ENCODE results near the gene LGMN.
A peak's percentile ranks its signal among the peaks of the same experiment; 100 is the strongest.

GRCh38 chr14:92724516-92725340, 23.7 kb downstream of the LGMN start:
- TF ChIP-seq, protein P1, sequence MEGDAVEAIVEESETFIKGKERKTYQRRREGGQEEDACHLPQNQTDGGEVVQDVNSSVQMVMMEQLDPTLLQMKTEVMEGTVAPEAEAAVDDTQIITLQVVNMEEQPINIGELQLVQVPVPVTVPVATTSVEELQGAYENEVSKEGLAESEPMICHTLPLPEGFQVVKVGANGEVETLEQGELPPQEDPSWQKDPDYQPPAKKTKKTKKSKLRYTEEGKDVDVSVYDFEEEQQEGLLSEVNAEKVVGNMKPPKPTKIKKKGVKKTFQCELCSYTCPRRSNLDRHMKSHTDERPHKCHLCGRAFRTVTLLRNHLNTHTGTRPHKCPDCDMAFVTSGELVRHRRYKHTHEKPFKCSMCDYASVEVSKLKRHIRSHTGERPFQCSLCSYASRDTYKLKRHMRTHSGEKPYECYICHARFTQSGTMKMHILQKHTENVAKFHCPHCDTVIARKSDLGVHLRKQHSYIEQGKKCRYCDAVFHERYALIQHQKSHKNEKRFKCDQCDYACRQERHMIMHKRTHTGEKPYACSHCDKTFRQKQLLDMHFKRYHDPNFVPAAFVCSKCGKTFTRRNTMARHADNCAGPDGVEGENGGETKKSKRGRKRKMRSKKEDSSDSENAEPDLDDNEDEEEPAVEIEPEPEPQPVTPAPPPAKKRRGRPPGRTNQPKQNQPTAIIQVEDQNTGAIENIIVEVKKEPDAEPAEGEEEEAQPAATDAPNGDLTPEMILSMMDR (IDR thresholded peaks at IDR 0.05): no peak
- TF ChIP-seq EP300 (IDR thresholded peaks at IDR 0.05) (peak; percentile 74 to 91), POLR2A (IDR thresholded peaks at IDR 0.05) (no peak)

All from tibial nerve (tissue), 4 donors.